ENCODE data around the gene TMEM255B. TPM values are rescaled to one million over a fixed set of nuclear protein-coding genes. Genes with fewer than 3 reads are reported as not detected.

TMEM255B gene
- total RNA-seq, 4 donors from 2014 or later: 1.8 to 17.3 (median 3.5) TPM; not detected in 1

GRCh38 chr13:113848431-113849260, 89.6 kb downstream of the TMEM255B start:
- peaks cover 0 to 24% (median 0%) of the 10 kb centered on the region in 3 donors for H3K36me3 ChIP-seq
- H3K9me3 ChIP-seq: no peaks in the 10 kb centered on the region
- H3K4me1 ChIP-seq: peaks cover 0 to 67% (median 8%) of the 10 kb centered on the region in 4 donors
- TF ChIP-seq POLR2A (IDR thresholded peaks at IDR 0.05) (peak in 1 of 2 donors; percentile 50), CTCF (IDR thresholded peaks at IDR 0.05) (peak in 3 of 6 experiments; percentile 7 to 40 (median 36))
- no peak overlapping the region for H3K4me3 ChIP-seq
- no peaks in the 10 kb centered on the region for H3K27me3 ChIP-seq
- peak in 2 of 3 donors; percentile 74 to 84 for DNase-seq
- H3K27ac ChIP-seq: peak overlapping the region in 2 of 4 donors; percentile 23 to 33

GRCh38 chr13:113849546-113849945, 90.5 kb downstream of the TMEM255B start:
- Histone ChIP-seq H3K27me3 (no peaks in the 10 kb centered on the region), H3K9me3 (no peaks in the 10 kb centered on the region), H3K4me3 (no peak overlapping the region), H3K36me3 (peaks cover 0 to 15% (median 0%) of the 10 kb centered on the region in 3 donors), H3K27ac (peak overlapping the region in 1 of 4 donors; percentile 23), H3K4me1 (peaks cover 5 to 74% (median 14%) of the 10 kb centered on the region in 4 donors)
- TF ChIP-seq CTCF (IDR thresholded peaks at IDR 0.05) (no peak), POLR2A (IDR thresholded peaks at IDR 0.05) (no peak)
- DNase-seq: no peak

GRCh38 chr13:113849981-113850721, 91.1 kb downstream of the TMEM255B start:
- TF ChIP-seq CTCF (IDR thresholded peaks at IDR 0.05): no peak
- no peak for TF ChIP-seq POLR2A (IDR thresholded peaks at IDR 0.05)
- Histone ChIP-seq H3K4me1 (peaks cover 7 to 74% (median 18%) of the 10 kb centered on the region in 4 donors), H3K9me3 (no peaks in the 10 kb centered on the region), H3K27ac (no peak overlapping the region), H3K36me3 (peaks cover 0 to 15% (median 0%) of the 10 kb centered on the region in 3 donors), H3K27me3 (no peaks in the 10 kb centered on the region), H3K4me3 (no peak overlapping the region)
- peak in 2 of 3 donors; percentile 37 to 44 for DNase-seq

- H3K4me3 ChIP-seq: no peak overlapping the region
- H3K4me1 ChIP-seq: peaks cover 7 to 75% (median 23%) of the 10 kb centered on the region in 4 donors
- H3K27me3 ChIP-seq: no peaks in the 10 kb centered on the region
These were observed 91.9 kb downstream of the TMEM255B start for GRCh38 chr13:113850722-113851479.

More at GRCh38 chr13:113850722-113851479, 91.9 kb downstream of the TMEM255B start:
- TF ChIP-seq POLR2A (IDR thresholded peaks at IDR 0.05) (no peak), CTCF (IDR thresholded peaks at IDR 0.05) (no peak)
- H3K27ac ChIP-seq: no peak overlapping the region
- no peaks in the 10 kb centered on the region for H3K9me3 ChIP-seq
- peaks cover 0 to 12% (median 0%) of the 10 kb centered on the region in 3 donors for H3K36me3 ChIP-seq
- DNase-seq: no peak

Data from Peyer's patch (tissue), 4 donors.